Activated T-cell treated with anti-CD3 and anti-CD28 coated beads, Interleukin-2, amount 50 U/mL, for 72 hours (primary cell): ENCODE measurements around the gene TLE6. TPM values are rescaled to one million over a fixed set of nuclear protein-coding genes. Genes with fewer than 3 reads are reported as not detected.
"Not testable (repeated sequence)": the region's sequence is repeated elsewhere in the genome, so short reads cannot be mapped to it uniquely, and the experiment has no call there.

Source experiments
- ATAC-seq, 2 donors: fragments of 150-1000 bp; cut with Tn5 transposase; replicated peaks in 1 of 2; 2 replicates each; pipeline ENCODE4 v1.10.0; 2021; ENCODE audit warnings: moderate library complexity in 2 of 2, mild to moderate bottlenecking in 1 of 2
- DNase-seq, 2 donors: peaks; one replicate each; pipeline ENCODE4 v3.0.0; 2021 to 2022; ENCODE audit warnings: mixed read lengths in 1 of 2
- H3K27ac Mint-ChIP-seq: one replicate; pipeline ENCODE4 v1.8.0; 2022; ENCODE audit warnings: mild to moderate bottlenecking, moderate library complexity, mixed read lengths
- H3K27me3 Mint-ChIP-seq: one replicate; pipeline ENCODE4 v1.8.0; 2022; ENCODE audit warnings: low read depth, mixed read lengths
- H3K36me3 Mint-ChIP-seq, 2 donors: one replicate each; pipeline ENCODE4 v1.8.0; 2022; ENCODE audit warnings: mixed read lengths in 2 of 2, mild to moderate bottlenecking in 1 of 2; ENCODE audit not compliant: insufficient read depth in 2 of 2
- H3K4me1 Mint-ChIP-seq: one replicate; pipeline ENCODE4 v1.8.0; 2022; ENCODE audit warnings: low read depth, mixed read lengths
- H3K4me3 Mint-ChIP-seq, 2 donors: one replicate each; pipeline ENCODE4 v1.8.0; 2022; ENCODE audit warnings: mild to moderate bottlenecking in 2 of 2, mixed read lengths in 2 of 2, moderate library complexity in 2 of 2
- H3K9me3 Mint-ChIP-seq, 2 donors: one replicate each; pipeline ENCODE4 v1.8.0; 2022; ENCODE audit warnings: mixed read lengths in 2 of 2
- total RNA-seq, 2 donors: library from RNA; stranded (reverse); gene quantifications; one replicate each; pipeline ENCODE4 v1.2.3, GENCODE V29; 2022

The TLE6 gene
- total RNA-seq, 2 donors from 2014 or later: 4.5 to 6.0 TPM

- ATAC-seq (peak; percentile 72 to 75), DNase-seq (peak; percentile 54 to 74)
- Mint-ChIP-seq H3K36me3 (no peaks in the 10 kb centered on the region), H3K4me1 (no peaks in the 10 kb centered on the region), H3K27ac (no peak overlapping the region), H3K9me3 (no peaks in the 10 kb centered on the region), H3K27me3 (no peaks in the 10 kb centered on the region), H3K4me3 (peak overlapping the region in 1 of 2 donors; percentile 32)
These were observed 15.2 kb upstream of the TLE6 start for GRCh38 chr19:2962018-2962670.

DNA sequence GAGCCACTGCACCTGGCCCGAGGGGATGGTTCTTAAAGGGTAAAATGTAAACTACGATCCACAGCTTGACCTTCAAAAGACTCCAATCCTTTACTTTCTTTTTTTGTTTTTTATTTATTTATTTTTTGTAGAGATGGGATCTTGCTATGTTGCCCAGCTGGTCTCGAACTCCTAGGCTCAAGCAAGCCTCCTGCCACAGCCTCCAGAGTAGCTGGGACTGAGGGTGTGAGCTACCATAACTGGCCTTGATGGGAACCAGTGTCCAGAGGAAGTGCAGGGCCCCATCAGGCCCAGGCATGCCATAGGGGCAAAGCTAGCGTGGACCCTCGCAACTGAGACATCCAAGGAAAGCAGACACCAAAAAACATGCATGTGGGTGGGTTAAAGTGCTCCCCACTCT, 14.2 kb upstream of the TLE6 start:
- ATAC-seq: no peak
- Mint-ChIP-seq H3K4me1 (no peaks in the 10 kb centered on the region), H3K4me3 (no peak overlapping the region)

DNA sequence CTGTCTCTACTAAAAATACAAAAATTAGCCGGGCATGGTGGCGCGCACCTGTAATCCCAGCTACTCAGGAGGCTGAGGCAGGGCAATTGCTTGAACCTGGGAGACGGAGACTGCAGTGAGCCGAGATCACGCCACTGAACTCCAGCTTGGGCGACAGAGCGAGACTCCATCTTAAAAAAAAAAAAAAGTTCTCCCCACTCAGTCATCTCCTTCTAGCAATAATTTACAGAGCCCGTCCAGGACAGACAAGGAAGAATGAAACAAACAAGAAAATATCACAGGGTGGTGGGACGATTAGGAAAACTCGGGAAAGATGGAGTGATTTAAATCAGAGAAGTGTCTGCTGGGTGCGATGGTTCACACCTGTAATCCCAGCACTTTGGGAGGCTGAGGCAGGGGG, 13.7 kb upstream of the TLE6 start:
- not testable (repeated sequence) for H3K9me3 Mint-ChIP-seq, H3K4me3 Mint-ChIP-seq, H3K36me3 Mint-ChIP-seq, DNase-seq, ATAC-seq, H3K27me3 Mint-ChIP-seq, H3K4me1 Mint-ChIP-seq, H3K27ac Mint-ChIP-seq

More for the DNA sequence above, 14.2 kb upstream of the TLE6 start:
- Mint-ChIP-seq H3K9me3 (no peaks in the 10 kb centered on the region), H3K36me3 (no peaks in the 10 kb centered on the region), H3K27me3 (no peaks in the 10 kb centered on the region), H3K27ac (no peak overlapping the region)
- no peak for DNase-seq

DNA sequence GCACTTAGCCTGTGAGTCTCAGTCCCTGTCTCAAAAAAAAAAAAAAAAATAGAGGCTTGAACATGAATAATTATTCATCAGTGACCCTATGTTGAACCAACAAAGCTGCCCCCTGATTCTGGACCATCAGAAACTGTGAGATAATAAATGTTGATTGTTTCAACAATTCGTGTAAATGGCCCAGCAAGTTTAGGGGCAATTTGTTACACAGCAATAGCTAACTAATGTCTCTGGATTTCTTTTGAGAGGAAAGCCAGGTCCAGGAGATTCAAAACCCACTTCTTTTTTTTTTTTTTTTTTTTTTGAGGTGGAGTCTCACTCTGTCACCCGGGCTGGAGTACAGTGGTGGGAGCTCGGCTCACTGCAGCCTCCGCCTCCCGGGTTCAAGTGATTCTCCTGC, 12.5 kb upstream of the TLE6 start:
- Mint-ChIP-seq H3K4me1 (no peaks in the 10 kb centered on the region), H3K27me3 (no peaks in the 10 kb centered on the region), H3K4me3 (no peak overlapping the region), H3K36me3 (no peaks in the 10 kb centered on the region), H3K9me3 (no peaks in the 10 kb centered on the region), H3K27ac (no peak overlapping the region)
- no peak for ATAC-seq
- no peak for DNase-seq

- Mint-ChIP-seq H3K36me3 (no peaks in the 10 kb centered on the region), H3K27me3 (no peaks in the 10 kb centered on the region), H3K27ac (no peak overlapping the region), H3K4me3 (no peak overlapping the region), H3K9me3 (no peaks in the 10 kb centered on the region), H3K4me1 (no peaks in the 10 kb centered on the region)
- ATAC-seq (no peak), DNase-seq (no peak)
These were observed 9.4 kb upstream of the TLE6 start for GRCh38 chr19:2967972-2968371.

DNA sequence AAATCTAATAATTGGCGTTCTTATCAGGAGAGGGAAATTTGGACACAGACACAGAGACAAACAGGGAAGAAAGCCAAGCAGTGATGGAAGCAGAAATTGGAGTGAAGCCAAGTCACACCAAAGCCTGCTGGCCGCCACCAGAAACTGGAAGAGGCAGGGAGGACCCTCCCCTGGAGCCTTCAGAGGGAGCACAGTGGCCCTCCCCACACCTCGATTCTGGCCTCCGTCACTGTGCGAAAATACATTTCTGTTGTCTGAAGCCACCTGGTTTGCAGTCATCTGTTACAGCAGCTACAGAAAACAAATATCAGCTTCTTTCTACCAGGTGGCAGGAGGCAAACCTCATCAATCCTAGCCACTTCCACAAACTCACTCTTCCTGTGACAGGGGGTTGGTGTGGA, 8.3 kb upstream of the TLE6 start:
- H3K27me3 Mint-ChIP-seq: no peaks in the 10 kb centered on the region
- ATAC-seq (no peak), DNase-seq (no peak)
- peaks cover under 1% of the 10 kb centered on the region for H3K4me1 Mint-ChIP-seq
- no peak overlapping the region for H3K4me3 Mint-ChIP-seq
- H3K27ac Mint-ChIP-seq: no peak overlapping the region
- no peaks in the 10 kb centered on the region for H3K9me3 Mint-ChIP-seq
- H3K36me3 Mint-ChIP-seq: no peaks in the 10 kb centered on the region

- H3K36me3 Mint-ChIP-seq: no peaks in the 10 kb centered on the region
- ATAC-seq (no peak), DNase-seq (no peak)
- H3K9me3 Mint-ChIP-seq: no peaks in the 10 kb centered on the region
- H3K27ac Mint-ChIP-seq: no peak overlapping the region
- H3K4me3 Mint-ChIP-seq: no peak overlapping the region
- H3K4me1 Mint-ChIP-seq: peaks cover 7% of the 10 kb centered on the region
- no peaks in the 10 kb centered on the region for H3K27me3 Mint-ChIP-seq
These were observed 7.0 kb upstream of the TLE6 start for GRCh38 chr19:2970201-2970835.

DNA sequence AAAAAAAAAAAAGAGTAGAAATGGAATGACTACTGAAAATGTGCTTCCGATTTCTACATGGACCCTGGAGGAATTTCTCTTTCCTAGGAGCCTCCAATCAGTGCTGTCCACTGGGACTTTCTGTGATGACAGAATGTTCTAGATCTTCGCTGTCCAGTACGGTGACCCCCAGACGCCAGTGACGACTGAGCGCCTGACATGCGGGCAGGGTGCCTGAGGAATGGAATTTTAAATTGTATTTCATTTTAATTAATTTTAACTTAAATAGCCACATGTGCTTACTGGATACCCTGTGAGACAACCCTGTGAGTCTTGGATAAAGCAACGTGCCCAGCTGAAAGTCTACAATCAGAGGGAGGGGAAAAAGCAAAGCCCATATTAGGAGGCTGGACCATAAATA, 4.1 kb upstream of the TLE6 start:
- no peaks in the 10 kb centered on the region for H3K9me3 Mint-ChIP-seq
- no peaks in the 10 kb centered on the region for H3K36me3 Mint-ChIP-seq
- ATAC-seq: no peak
- no peak for DNase-seq
- no peaks in the 10 kb centered on the region for H3K27me3 Mint-ChIP-seq
- H3K4me1 Mint-ChIP-seq: peaks cover 19% of the 10 kb centered on the region
- H3K27ac Mint-ChIP-seq: no peak overlapping the region
- H3K4me3 Mint-ChIP-seq: no peak overlapping the region

DNA sequence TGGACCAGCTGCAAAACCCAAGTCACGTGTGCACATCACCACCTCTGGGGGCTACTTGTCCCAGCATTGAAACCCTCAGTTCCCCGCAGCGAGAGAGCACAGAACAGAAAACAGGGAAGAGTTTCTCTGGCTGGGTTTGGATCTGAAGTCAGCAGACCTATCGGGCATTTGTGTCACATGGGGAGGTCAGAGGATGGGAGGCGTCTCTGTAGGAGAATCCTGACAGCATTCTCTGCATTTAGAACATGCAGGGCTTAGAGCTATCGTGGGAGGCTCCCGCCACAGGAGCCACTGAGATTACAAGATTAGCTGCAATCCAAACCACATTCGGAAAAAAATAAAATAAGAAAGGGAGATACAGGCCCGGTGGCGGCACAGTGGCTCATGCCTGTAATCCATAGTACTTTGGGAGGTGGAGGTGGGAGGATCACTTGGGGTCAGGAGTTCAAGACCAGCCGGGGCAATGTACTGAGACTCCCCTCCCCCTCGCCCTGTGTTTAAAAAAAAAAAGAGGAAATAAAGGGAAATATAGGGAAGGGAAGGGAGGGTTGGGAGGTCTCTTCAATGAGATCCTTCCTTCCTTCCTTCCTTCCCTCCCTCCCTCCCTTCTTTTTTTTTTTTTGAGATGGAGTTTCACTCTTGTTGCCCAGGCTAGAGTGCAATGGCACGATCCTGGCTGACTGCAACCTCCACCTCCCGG, 2.9 kb upstream of the TLE6 start:
- no peak for ATAC-seq

DNA sequence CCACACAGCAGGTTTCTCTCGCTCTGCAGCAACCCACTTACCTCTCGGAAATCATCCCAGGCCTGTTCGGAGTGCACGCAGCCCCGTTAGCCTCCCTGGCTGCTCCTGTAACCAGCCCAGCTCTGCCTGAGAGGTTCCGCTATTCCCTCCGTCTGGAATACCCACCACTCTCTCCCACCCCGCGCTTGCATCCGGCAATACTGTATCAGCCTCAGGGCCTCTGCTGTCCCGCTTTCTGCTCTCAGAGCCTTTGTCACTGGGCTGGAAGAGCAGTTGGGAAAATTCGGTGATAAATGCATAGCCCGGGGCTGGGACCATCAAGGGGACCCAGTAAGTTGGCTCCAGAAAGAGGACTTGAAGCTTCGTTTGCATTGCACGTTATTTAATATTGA, 759 bp upstream of the TLE6 start:
- no peak overlapping the region for H3K27ac Mint-ChIP-seq
- H3K4me1 Mint-ChIP-seq: peaks cover 19% of the 10 kb centered on the region
- DNase-seq (no peak), ATAC-seq (no peak)
- H3K4me3 Mint-ChIP-seq: peak overlapping the region; percentile 93 to 98
- no peaks in the 10 kb centered on the region for H3K9me3 Mint-ChIP-seq
- H3K27me3 Mint-ChIP-seq: peaks cover 6% of the 10 kb centered on the region
- H3K36me3 Mint-ChIP-seq: no peaks in the 10 kb centered on the region

More for the DNA sequence above, 2.9 kb upstream of the TLE6 start:
- no peaks in the 10 kb centered on the region for H3K27me3 Mint-ChIP-seq
- no peaks in the 10 kb centered on the region for H3K9me3 Mint-ChIP-seq
- H3K36me3 Mint-ChIP-seq: no peaks in the 10 kb centered on the region
- DNase-seq: peak in 1 of 2 donors; percentile 10
- H3K27ac Mint-ChIP-seq: no peak overlapping the region
- peak overlapping the region; percentile 18 to 25 for H3K4me3 Mint-ChIP-seq
- H3K4me1 Mint-ChIP-seq: peaks cover 19% of the 10 kb centered on the region

DNA sequence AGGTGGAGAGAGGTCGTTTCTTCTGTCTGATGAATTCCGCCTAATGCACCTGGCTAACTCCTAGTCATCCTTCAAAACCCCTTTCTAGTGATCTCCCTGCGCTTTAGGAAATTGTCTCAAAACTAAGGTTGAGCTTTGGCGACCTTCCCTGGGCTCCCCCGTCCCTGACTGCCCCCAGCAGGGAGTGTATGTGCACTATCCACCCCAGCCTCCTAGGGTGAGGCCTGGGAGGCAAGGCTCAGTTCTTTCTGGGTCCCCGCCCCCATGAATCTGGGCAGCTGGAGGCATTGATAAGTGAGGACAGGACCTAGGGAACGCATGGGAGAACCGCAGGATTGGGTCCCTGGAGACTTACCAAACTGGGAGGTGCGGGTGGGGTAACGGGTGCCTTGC, 378 bp downstream of the TLE6 start:
- Mint-ChIP-seq H3K27me3 (peaks cover 11% of the 10 kb centered on the region), H3K4me1 (peaks cover 19% of the 10 kb centered on the region), H3K27ac (no peak overlapping the region), H3K9me3 (no peaks in the 10 kb centered on the region), H3K4me3 (peak overlapping the region; percentile 93 to 98), H3K36me3 (no peaks in the 10 kb centered on the region)
- DNase-seq: peak in 1 of 2 donors; percentile 6
- ATAC-seq: no peak

GRCh38 chr19:2978166-2978767, 903 bp downstream of the TLE6 start:
- ATAC-seq: no peak
- Mint-ChIP-seq H3K27me3 (peaks cover 15% of the 10 kb centered on the region), H3K4me3 (peak overlapping the region; percentile 93 to 98), H3K9me3 (no peaks in the 10 kb centered on the region), H3K4me1 (peaks cover 19% of the 10 kb centered on the region), H3K27ac (no peak overlapping the region), H3K36me3 (no peaks in the 10 kb centered on the region)
- no peak for DNase-seq

GRCh38 chr19:2978772-2979171, 1.4 kb downstream of the TLE6 start:
- ATAC-seq: no peak
- H3K36me3 Mint-ChIP-seq: no peaks in the 10 kb centered on the region
- peaks cover 19% of the 10 kb centered on the region for H3K4me1 Mint-ChIP-seq
- H3K27me3 Mint-ChIP-seq: peaks cover 20% of the 10 kb centered on the region
- no peak overlapping the region for H3K4me3 Mint-ChIP-seq
- no peak for DNase-seq
- H3K27ac Mint-ChIP-seq: no peak overlapping the region
- H3K9me3 Mint-ChIP-seq: no peaks in the 10 kb centered on the region
